ENCODE results near the gene FPR1. TPM values are rescaled to one million over a fixed set of nuclear protein-coding genes. Genes with fewer than 3 reads are reported as not detected.

FPR1 gene
- polyA plus RNA-seq, 3 donors: 372 to 1,265 (median 991) TPM

DNA sequence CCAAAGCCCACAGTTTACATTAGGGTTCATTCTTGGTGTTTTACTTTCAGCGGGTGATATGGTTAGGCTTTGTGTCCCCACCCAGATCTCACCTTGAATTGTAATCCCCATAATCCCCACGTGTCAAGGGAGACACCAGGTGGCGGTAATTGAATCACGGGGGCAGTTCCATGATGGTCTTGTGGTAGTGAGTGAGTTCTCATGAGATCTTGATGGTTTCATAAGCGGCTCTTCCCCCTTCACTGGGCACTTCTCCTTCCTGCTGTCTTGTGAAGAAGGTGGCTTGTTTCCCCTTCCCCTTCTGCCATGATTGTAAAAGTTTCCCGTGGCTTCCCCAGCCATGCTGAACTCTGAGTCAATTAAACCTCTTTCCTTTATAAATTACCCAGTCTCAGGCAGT is 21.3 kb upstream of the FPR1 start:
- no peak for TF ChIP-seq CTCF (IDR thresholded peaks at IDR 0.05)
- H3K4me1 ChIP-seq (ENCODE audit: control insufficient read depth in 1 of 2, insufficient read depth in 2 of 2, low read length in 2 of 2): peaks cover 50 to 70% of the 10 kb centered on the region in 2 donors
- no peaks in the 10 kb centered on the region for H3K27me3 ChIP-seq (ENCODE audit: control insufficient read depth in 2 of 2, insufficient read depth in 2 of 2, low read length in 2 of 2)
- H3K4me3 ChIP-seq (replicated peaks in 1 of 3; ENCODE audit: low read depth in 2 of 3, low read length in 3 of 3): peak overlapping the region in 1 of 3 experiments; percentile 56
- peak overlapping the region; percentile 90 to 94 for H3K27ac ChIP-seq (ENCODE audit: low read depth in 1 of 2, low read length in 2 of 2)
- Mint-ChIP-seq H3K27me3 (ENCODE audit: low read depth in 3 of 3) (peaks cover 0 to 9% (median 3%) of the 10 kb centered on the region in 3 donors), H3K36me3 (peaks cover 26 to 41% of the 10 kb centered on the region in 2 donors), H3K4me3 (peak overlapping the region in 1 of 2 donors; percentile 16), H3K27ac (peak overlapping the region; percentile 93 to 98 (median 97)), H3K4me1 (peaks cover 64% of the 10 kb centered on the region), H3K9me3 (peaks cover 10 to 31% (median 18%) of the 10 kb centered on the region in 7 donors)
- H3K36me3 ChIP-seq (replicated peaks in 1 of 2; ENCODE audit: control insufficient read depth in 1 of 2, insufficient read depth in 2 of 2, low read length in 2 of 2): peaks cover 15 to 18% of the 10 kb centered on the region in 2 donors
- DNase-seq: peak; percentile 80 to 93 (median 84)
- H2AFZ ChIP-seq (ENCODE audit: insufficient read depth, low read depth, low read length, poor library complexity, severe bottlenecking): no peak overlapping the region
- H3K4me2 ChIP-seq (replicated peaks; ENCODE audit: extremely low read depth, low read length, poor library complexity, severe bottlenecking): no peak overlapping the region
- intact Hi-C loops (cut with micrococcal nuclease): loop anchor here in 1 of 2 donors (10.0 kb wide), 1 partner anchor 88 kb away; no protein-coding TSS in a partner anchor
- 0% methylated on average over 1 of the region's 6 CpGs for WGBS (ENCODE audit: insufficient coverage)
- H3K9me3 ChIP-seq (replicated peaks in 1 of 2; ENCODE audit: control insufficient read depth in 1 of 2, insufficient read depth in 1 of 2, low read length in 2 of 2): peaks cover 14 to 17% of the 10 kb centered on the region in 2 donors
- H3K79me2 ChIP-seq (ENCODE audit: insufficient read depth, low read length): peaks cover 31% of the 10 kb centered on the region
- H3K9ac ChIP-seq (ENCODE audit: insufficient read depth, low read length, poor library complexity, severe bottlenecking): no peak overlapping the region
- no peaks in the 10 kb centered on the region for H4K20me1 ChIP-seq (ENCODE audit: insufficient read depth, low read length)

- H2AFZ ChIP-seq (ENCODE audit: insufficient read depth, low read depth, low read length, poor library complexity, severe bottlenecking): no peak overlapping the region
- H4K20me1 ChIP-seq (ENCODE audit: insufficient read depth, low read length): no peaks in the 10 kb centered on the region
- H3K27ac Mint-ChIP-seq: peak overlapping the region; percentile 93 to 98 (median 97)
- no peak for TF ChIP-seq CTCF (IDR thresholded peaks at IDR 0.05)
- H3K9me3 Mint-ChIP-seq: peaks cover 10 to 31% (median 18%) of the 10 kb centered on the region in 7 donors
- H3K4me1 ChIP-seq (ENCODE audit: control insufficient read depth in 1 of 2, insufficient read depth in 2 of 2, low read length in 2 of 2): peaks cover 58 to 76% of the 10 kb centered on the region in 2 donors
- peaks cover 45% of the 10 kb centered on the region for H3K79me2 ChIP-seq (ENCODE audit: insufficient read depth, low read length)
- H3K4me3 Mint-ChIP-seq: peak overlapping the region in 1 of 2 donors; percentile 72
- peak overlapping the region; percentile 90 to 94 for H3K27ac ChIP-seq (ENCODE audit: low read depth in 1 of 2, low read length in 2 of 2)
- intact Hi-C loops (cut with micrococcal nuclease): loop anchor here (2.0 to 10.0 kb wide), 2 partner anchors 35 to 87 kb away; no protein-coding TSS in a partner anchor
- 0% methylated on average over 9 of the region's 10 CpGs for WGBS (ENCODE audit: insufficient coverage)
- peak overlapping the region; percentile 68 for H3K4me2 ChIP-seq (replicated peaks; ENCODE audit: extremely low read depth, low read length, poor library complexity, severe bottlenecking)
- peaks cover 21 to 28% of the 10 kb centered on the region in 2 donors for H3K36me3 ChIP-seq (replicated peaks in 1 of 2; ENCODE audit: control insufficient read depth in 1 of 2, insufficient read depth in 2 of 2, low read length in 2 of 2)
- H3K27me3 ChIP-seq (ENCODE audit: control insufficient read depth in 2 of 2, insufficient read depth in 2 of 2, low read length in 2 of 2): no peaks in the 10 kb centered on the region
- H3K36me3 Mint-ChIP-seq: peaks cover 38 to 54% of the 10 kb centered on the region in 2 donors
- H3K4me1 Mint-ChIP-seq: peaks cover 69% of the 10 kb centered on the region
- peak overlapping the region; percentile 20 for H3K9ac ChIP-seq (ENCODE audit: insufficient read depth, low read length, poor library complexity, severe bottlenecking)
- peak overlapping the region in 1 of 3 experiments; percentile 56 for H3K4me3 ChIP-seq (replicated peaks in 1 of 3; ENCODE audit: low read depth in 2 of 3, low read length in 3 of 3)
- DNase-seq: peak; percentile 89 to 97 (median 95)
- H3K27me3 Mint-ChIP-seq (ENCODE audit: low read depth in 3 of 3): peaks cover 0 to 9% (median 3%) of the 10 kb centered on the region in 3 donors
- peaks cover 14 to 17% of the 10 kb centered on the region in 2 donors for H3K9me3 ChIP-seq (replicated peaks in 1 of 2; ENCODE audit: control insufficient read depth in 1 of 2, insufficient read depth in 1 of 2, low read length in 2 of 2)
Observed at GRCh38 chr19:51771376-51772130, 19.9 kb upstream of the FPR1 start.
